ENCODE data around the gene IL12A. TPM values are rescaled to one million over a fixed set of nuclear protein-coding genes. Genes with fewer than 3 reads are reported as not detected.

The IL12A gene
- total RNA-seq, 1 donor from 2014 or later = 0.52 TPM

DNA sequence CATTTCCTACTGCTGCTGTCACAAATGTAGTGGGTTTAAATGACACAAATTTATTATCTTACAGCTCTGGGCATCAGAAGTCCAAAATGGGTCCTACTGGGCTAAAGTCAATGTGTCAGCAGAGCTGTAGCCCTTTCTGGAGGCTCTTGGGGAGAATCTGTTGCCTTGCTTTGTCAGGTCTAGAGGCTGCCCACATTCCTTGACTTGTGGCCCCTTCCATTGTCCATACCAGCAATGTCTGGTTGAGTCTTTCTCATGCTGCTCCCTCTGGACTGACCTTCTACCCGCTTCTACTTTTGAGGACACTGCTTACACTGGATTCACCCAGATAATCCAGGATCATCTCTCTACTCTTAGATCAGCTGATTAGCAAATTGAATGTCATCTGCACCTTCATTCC is 3.0 kb downstream of the IL12A start:
- H3K27me3 ChIP-seq (ENCODE audit: control insufficient read depth in 3 of 3, insufficient read depth in 3 of 3, low read length in 3 of 3) = no peaks in the 10 kb centered on the region
- peaks cover 0 to 4% (median 0%) of the 10 kb centered on the region in 3 donors for H3K9me3 ChIP-seq (ENCODE audit: control insufficient read depth in 3 of 3, low read length in 3 of 3)
- no peak overlapping the region for H3K9ac ChIP-seq (ENCODE audit: low read depth in 1 of 3, low read length in 3 of 3)
- H3K27ac ChIP-seq (ENCODE audit: low read depth, low read length) = no peak overlapping the region
- H3K4me3 ChIP-seq (ENCODE audit: low read length in 3 of 3) = no peak overlapping the region
- H3K36me3 ChIP-seq (ENCODE audit: control insufficient read depth in 3 of 3, insufficient read depth in 3 of 3, low read length in 3 of 3) = no peaks in the 10 kb centered on the region
- H3K4me1 ChIP-seq (ENCODE audit: control insufficient read depth in 3 of 3, insufficient read depth in 3 of 3, low read length in 3 of 3) = peaks cover 2 to 9% (median 4%) of the 10 kb centered on the region in 3 donors

DNA sequence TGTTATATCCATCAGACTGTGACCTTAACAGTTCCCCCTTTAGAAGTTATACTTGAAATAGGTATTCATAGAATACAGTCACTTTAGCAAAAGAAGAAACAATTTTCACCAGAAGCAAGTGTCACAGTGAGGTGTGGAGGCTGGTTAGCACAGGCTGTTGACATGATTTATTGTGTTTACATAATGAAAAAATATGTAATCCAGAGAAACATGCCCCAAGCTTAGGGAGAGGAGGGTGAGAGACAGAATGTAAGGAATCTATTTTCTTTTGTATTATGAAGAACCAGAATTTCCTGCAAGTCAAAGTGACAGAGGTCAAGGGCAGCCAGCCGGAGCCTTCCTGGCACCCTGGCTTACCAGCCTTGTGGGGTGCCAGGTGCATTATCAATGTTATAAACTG is 4.0 kb downstream of the IL12A start:
- H3K27me3 ChIP-seq (ENCODE audit: control insufficient read depth in 3 of 3, insufficient read depth in 3 of 3, low read length in 3 of 3) = no peaks in the 10 kb centered on the region
- no peaks in the 10 kb centered on the region for H3K36me3 ChIP-seq (ENCODE audit: control insufficient read depth in 3 of 3, insufficient read depth in 3 of 3, low read length in 3 of 3)
- H3K9me3 ChIP-seq (ENCODE audit: control insufficient read depth in 3 of 3, low read length in 3 of 3) = peaks cover 0 to 4% (median 0%) of the 10 kb centered on the region in 3 donors
- H3K4me3 ChIP-seq (ENCODE audit: low read length in 3 of 3) = no peak overlapping the region
- H3K4me1 ChIP-seq (ENCODE audit: control insufficient read depth in 3 of 3, insufficient read depth in 3 of 3, low read length in 3 of 3) = peaks cover 2 to 9% (median 4%) of the 10 kb centered on the region in 3 donors
- no peak overlapping the region for H3K27ac ChIP-seq (ENCODE audit: low read depth, low read length)
- H3K9ac ChIP-seq (ENCODE audit: low read depth in 1 of 3, low read length in 3 of 3) = no peak overlapping the region

- Histone ChIP-seq H3K36me3 (ENCODE audit: control insufficient read depth in 3 of 3, insufficient read depth in 3 of 3, low read length in 3 of 3) (no peaks in the 10 kb centered on the region), H3K4me3 (ENCODE audit: low read length in 3 of 3) (no peak overlapping the region), H3K27ac (ENCODE audit: low read depth, low read length) (no peak overlapping the region), H3K4me1 (ENCODE audit: control insufficient read depth in 3 of 3, insufficient read depth in 3 of 3, low read length in 3 of 3) (peaks cover 0 to 1% (median under 1%) of the 10 kb centered on the region in 3 donors), H3K9ac (ENCODE audit: low read depth in 1 of 3, low read length in 3 of 3) (no peak overlapping the region), H3K27me3 (ENCODE audit: control insufficient read depth in 3 of 3, insufficient read depth in 3 of 3, low read length in 3 of 3) (no peaks in the 10 kb centered on the region), H3K9me3 (ENCODE audit: control insufficient read depth in 3 of 3, low read length in 3 of 3) (peaks cover 0 to 4% (median 0%) of the 10 kb centered on the region in 3 donors)
Observed at GRCh38 chr3:159994182-159994581, 5.5 kb downstream of the IL12A start.

DNA sequence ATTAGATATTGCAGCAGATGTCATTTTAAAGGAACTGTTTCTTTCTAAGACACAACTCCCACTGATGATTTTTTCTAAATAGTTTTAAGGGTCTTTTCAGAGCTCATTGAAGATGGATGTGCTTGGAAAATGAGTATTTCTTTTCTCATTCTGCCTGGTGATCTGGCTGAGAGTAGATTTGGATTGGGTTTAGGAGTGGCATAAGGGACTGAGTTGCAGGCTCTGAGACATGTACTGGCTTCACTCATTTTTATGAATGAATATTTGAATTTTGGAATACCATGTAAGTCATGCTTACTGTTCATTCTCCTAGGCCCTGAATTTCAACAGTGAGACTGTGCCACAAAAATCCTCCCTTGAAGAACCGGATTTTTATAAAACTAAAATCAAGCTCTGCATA is 6.5 kb downstream of the IL12A start:
- peaks cover 0 to 4% (median 0%) of the 10 kb centered on the region in 3 donors for H3K9me3 ChIP-seq (ENCODE audit: control insufficient read depth in 3 of 3, low read length in 3 of 3)
- H3K9ac ChIP-seq (ENCODE audit: low read depth in 1 of 3, low read length in 3 of 3) = no peak overlapping the region
- no peaks in the 10 kb centered on the region for H3K27me3 ChIP-seq (ENCODE audit: control insufficient read depth in 3 of 3, insufficient read depth in 3 of 3, low read length in 3 of 3)
- no peak overlapping the region for H3K4me3 ChIP-seq (ENCODE audit: low read length in 3 of 3)
- H3K4me1 ChIP-seq (ENCODE audit: control insufficient read depth in 3 of 3, insufficient read depth in 3 of 3, low read length in 3 of 3) = no peaks in the 10 kb centered on the region
- no peak overlapping the region for H3K27ac ChIP-seq (ENCODE audit: low read depth, low read length)
- H3K36me3 ChIP-seq (ENCODE audit: control insufficient read depth in 3 of 3, insufficient read depth in 3 of 3, low read length in 3 of 3) = no peaks in the 10 kb centered on the region

DNA sequence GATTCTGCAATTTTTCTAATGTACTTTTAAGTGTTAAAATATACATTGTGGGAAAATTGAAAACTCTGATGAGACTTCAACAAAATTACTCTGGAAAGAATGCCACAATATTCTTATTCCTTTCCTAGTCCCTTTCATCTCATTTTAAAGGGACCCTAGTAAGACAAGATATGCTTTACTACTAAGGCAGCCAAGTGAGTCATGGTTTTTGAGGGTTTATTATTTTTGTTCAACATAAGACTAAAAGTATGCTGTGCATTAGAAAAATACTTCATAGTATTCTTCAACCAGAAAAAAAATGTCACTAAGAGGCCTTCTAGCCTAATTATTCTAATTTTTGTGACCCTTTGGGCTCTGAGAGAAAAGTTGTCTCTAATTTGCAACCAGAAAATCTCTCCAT is 7.4 kb downstream of the IL12A start:
- Histone ChIP-seq H3K4me1 (ENCODE audit: control insufficient read depth in 3 of 3, insufficient read depth in 3 of 3, low read length in 3 of 3) (no peaks in the 10 kb centered on the region), H3K27ac (ENCODE audit: low read depth, low read length) (no peak overlapping the region), H3K4me3 (ENCODE audit: low read length in 3 of 3) (no peak overlapping the region), H3K9me3 (ENCODE audit: control insufficient read depth in 3 of 3, low read length in 3 of 3) (peaks cover 0 to 4% (median 0%) of the 10 kb centered on the region in 3 donors), H3K27me3 (ENCODE audit: control insufficient read depth in 3 of 3, insufficient read depth in 3 of 3, low read length in 3 of 3) (no peaks in the 10 kb centered on the region), H3K9ac (ENCODE audit: low read depth in 1 of 3, low read length in 3 of 3) (no peak overlapping the region), H3K36me3 (ENCODE audit: control insufficient read depth in 3 of 3, insufficient read depth in 3 of 3, low read length in 3 of 3) (no peaks in the 10 kb centered on the region)

- Histone ChIP-seq H3K36me3 (ENCODE audit: control insufficient read depth in 3 of 3, insufficient read depth in 3 of 3, low read length in 3 of 3) (no peaks in the 10 kb centered on the region), H3K4me3 (ENCODE audit: low read length in 3 of 3) (no peak overlapping the region), H3K9me3 (ENCODE audit: control insufficient read depth in 3 of 3, low read length in 3 of 3) (no peaks in the 10 kb centered on the region), H3K27ac (ENCODE audit: low read depth, low read length) (no peak overlapping the region), H3K27me3 (ENCODE audit: control insufficient read depth in 3 of 3, insufficient read depth in 3 of 3, low read length in 3 of 3) (no peaks in the 10 kb centered on the region), H3K9ac (ENCODE audit: low read depth in 1 of 3, low read length in 3 of 3) (no peak overlapping the region), H3K4me1 (ENCODE audit: control insufficient read depth in 3 of 3, insufficient read depth in 3 of 3, low read length in 3 of 3) (no peaks in the 10 kb centered on the region)
Observed at GRCh38 chr3:159996959-159997358, 8.3 kb downstream of the IL12A start.

GRCh38 chr3:160001148-160001760 is 12.6 kb downstream of the IL12A start:
- Histone ChIP-seq H3K9me3 (ENCODE audit: control insufficient read depth in 3 of 3, low read length in 3 of 3) (no peaks in the 10 kb centered on the region), H3K36me3 (ENCODE audit: control insufficient read depth in 3 of 3, insufficient read depth in 3 of 3, low read length in 3 of 3) (no peaks in the 10 kb centered on the region), H3K4me3 (ENCODE audit: low read length in 3 of 3) (no peak overlapping the region), H3K27ac (ENCODE audit: low read depth, low read length) (no peak overlapping the region), H3K4me1 (ENCODE audit: control insufficient read depth in 3 of 3, insufficient read depth in 3 of 3, low read length in 3 of 3) (no peaks in the 10 kb centered on the region), H3K27me3 (ENCODE audit: control insufficient read depth in 3 of 3, insufficient read depth in 3 of 3, low read length in 3 of 3) (no peaks in the 10 kb centered on the region), H3K9ac (ENCODE audit: low read depth in 1 of 3, low read length in 3 of 3) (no peak overlapping the region)

DNA sequence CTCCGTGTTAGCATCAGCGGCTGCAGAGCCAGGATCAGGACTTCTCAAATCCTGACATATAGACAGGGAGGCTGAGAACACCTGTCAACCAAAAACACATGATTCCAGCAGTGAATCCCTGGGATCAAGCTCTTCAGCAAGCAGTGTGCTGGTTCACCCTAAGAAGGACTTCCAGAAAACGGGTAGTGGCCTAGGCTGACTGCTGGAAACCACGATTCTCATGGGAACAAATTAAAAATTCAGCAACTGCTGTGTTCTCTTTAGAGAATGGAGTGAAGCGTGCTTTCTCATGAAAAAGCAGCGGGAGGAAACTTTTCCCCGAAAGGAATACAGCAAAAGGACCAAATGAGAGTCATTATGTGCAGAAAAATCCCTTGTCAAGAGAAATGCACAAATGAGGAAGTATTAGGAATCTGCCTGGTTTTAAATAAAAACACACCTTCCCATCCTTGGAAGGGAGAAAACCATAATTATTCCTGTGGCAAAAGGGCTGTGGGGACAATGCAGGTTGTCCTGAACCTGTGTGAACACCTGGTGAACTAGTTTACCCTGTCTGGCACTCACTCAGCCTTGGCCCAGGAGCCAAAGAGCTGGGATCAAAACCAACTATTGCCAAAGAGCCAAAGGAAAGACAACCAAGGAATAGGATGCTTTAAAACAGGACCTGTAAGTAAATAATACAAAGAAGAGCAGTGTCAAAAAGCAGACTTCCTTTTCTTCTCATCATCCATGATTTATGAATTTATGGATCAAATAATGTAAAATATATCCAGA is 13.4 kb downstream of the IL12A start:
- Histone ChIP-seq H3K9ac (ENCODE audit: low read depth in 1 of 3, low read length in 3 of 3) (no peak overlapping the region), H3K27ac (ENCODE audit: low read depth, low read length) (no peak overlapping the region), H3K4me1 (ENCODE audit: control insufficient read depth in 3 of 3, insufficient read depth in 3 of 3, low read length in 3 of 3) (no peaks in the 10 kb centered on the region), H3K9me3 (ENCODE audit: control insufficient read depth in 3 of 3, low read length in 3 of 3) (no peaks in the 10 kb centered on the region), H3K27me3 (ENCODE audit: control insufficient read depth in 3 of 3, insufficient read depth in 3 of 3, low read length in 3 of 3) (no peaks in the 10 kb centered on the region), H3K4me3 (ENCODE audit: low read length in 3 of 3) (no peak overlapping the region), H3K36me3 (ENCODE audit: control insufficient read depth in 3 of 3, insufficient read depth in 3 of 3, low read length in 3 of 3) (no peaks in the 10 kb centered on the region)

- Histone ChIP-seq H3K36me3 (ENCODE audit: control insufficient read depth in 3 of 3, insufficient read depth in 3 of 3, low read length in 3 of 3) (no peaks in the 10 kb centered on the region), H3K27ac (ENCODE audit: low read depth, low read length) (no peak overlapping the region), H3K27me3 (ENCODE audit: control insufficient read depth in 3 of 3, insufficient read depth in 3 of 3, low read length in 3 of 3) (no peaks in the 10 kb centered on the region), H3K4me3 (ENCODE audit: low read length in 3 of 3) (no peak overlapping the region), H3K4me1 (ENCODE audit: control insufficient read depth in 3 of 3, insufficient read depth in 3 of 3, low read length in 3 of 3) (no peaks in the 10 kb centered on the region), H3K9me3 (ENCODE audit: control insufficient read depth in 3 of 3, low read length in 3 of 3) (no peaks in the 10 kb centered on the region), H3K9ac (ENCODE audit: low read depth in 1 of 3, low read length in 3 of 3) (no peak overlapping the region)
Observed at GRCh38 chr3:160003520-160004128, 15.0 kb downstream of the IL12A start.

DNA sequence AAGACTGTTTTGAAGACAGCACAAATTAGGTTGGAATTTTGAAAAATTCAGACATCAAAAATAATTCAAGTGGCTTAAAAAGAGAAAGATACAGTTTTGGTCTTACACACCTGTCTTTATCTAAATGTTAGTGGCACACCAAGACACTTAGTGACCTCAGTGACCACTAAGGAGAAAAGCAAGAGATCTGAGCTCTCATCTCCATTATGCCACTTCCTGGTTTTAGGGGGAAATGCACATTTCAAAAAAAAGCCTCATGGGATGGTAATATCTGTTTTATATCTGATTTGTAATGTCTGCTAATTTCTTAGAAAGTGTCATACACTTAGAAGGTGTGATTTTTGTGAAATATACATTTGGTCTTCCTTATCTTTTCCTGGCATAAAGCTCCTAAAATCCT is 16.4 kb downstream of the IL12A start:
- Histone ChIP-seq H3K4me3 (ENCODE audit: low read length in 3 of 3) (no peak overlapping the region), H3K9ac (ENCODE audit: low read depth in 1 of 3, low read length in 3 of 3) (no peak overlapping the region), H3K36me3 (ENCODE audit: control insufficient read depth in 3 of 3, insufficient read depth in 3 of 3, low read length in 3 of 3) (no peaks in the 10 kb centered on the region), H3K4me1 (ENCODE audit: control insufficient read depth in 3 of 3, insufficient read depth in 3 of 3, low read length in 3 of 3) (no peaks in the 10 kb centered on the region), H3K27ac (ENCODE audit: low read depth, low read length) (no peak overlapping the region), H3K9me3 (ENCODE audit: control insufficient read depth in 3 of 3, low read length in 3 of 3) (no peaks in the 10 kb centered on the region), H3K27me3 (ENCODE audit: control insufficient read depth in 3 of 3, insufficient read depth in 3 of 3, low read length in 3 of 3) (no peaks in the 10 kb centered on the region)
